Tibial artery (tissue), 4 donors: ENCODE data around the gene WWC1.
"Not testable (repeated sequence)": the region's sequence is repeated elsewhere in the genome, so short reads cannot be mapped to it uniquely, and the experiment has no call there.

ENCODE experiments used
- DNase-seq, 2 donors: peaks; one replicate each; pipeline ENCODE4 v3.0.0-alpha.2; 2019
- H3K27ac ChIP-seq, 2 donors: fragments of 200-600 bp; sonication (generic) in 1 of 2; 1 replicate in 1 of 2; 2 replicates in 1 of 2; pipeline ENCODE4 v1.5.1; 2018 to 2019; ENCODE audit warnings: mild to moderate bottlenecking in 1 of 2
- H3K27me3 ChIP-seq, 2 donors: fragments of 200-600 bp; sonication (generic) in 1 of 2; one replicate each; pipeline versions ENCODE4 v1.5.1 to v1.6.0; 2016 to 2019
- H3K36me3 ChIP-seq, 3 donors: fragments of 200-600 bp; sonication (generic) in 2 of 3; one replicate each; pipeline ENCODE4 v1.5.1; 2016 to 2019; ENCODE audit warnings: mild to moderate bottlenecking in 2 of 3
- H3K4me1 ChIP-seq, 4 donors: fragments of 200-600 bp; sonication (generic) in 2 of 4; 1 replicate in 3 of 4; 2 replicates in 1 of 4; pipeline ENCODE4 v1.5.1; 2016 to 2019
- H3K4me3 ChIP-seq, 2 donors: fragments of 200-600 bp; sonication (generic) in 1 of 2; 1 replicate in 1 of 2; 2 replicates in 1 of 2; pipeline ENCODE4 v1.5.1; 2018 to 2019; ENCODE audit warnings: mild to moderate bottlenecking in 2 of 2
- H3K9me3 ChIP-seq, 3 donors: fragments of 200-600 bp; sonication (generic) in 1 of 3; one replicate each; pipeline ENCODE4 v1.5.1; 2016 to 2019
- CTCF ChIP-seq, 2 experiments: fragments of 200-600 bp in 1 of 2; fragments of 450-650 bp in 1 of 2; IDR thresholded peaks; one replicate each; pipeline ENCODE4 v1.5.1; 2017 to 2019; ENCODE audit warnings: antibody characterized with exemption in 2 of 2, mild to moderate bottlenecking in 1 of 2, moderate library complexity in 1 of 2
- intact Hi-C: fragments of 100-400 bp; cut with DNase I; formaldehyde crosslinking; loops from one replicate; pipeline ENCODE4 v1.15.0; 2023; ENCODE audit warnings: low total_unique reads

Gene WWC1

GRCh38 chr5:168275940-168276339 lies 15.5 kb upstream of the WWC1 start:
- H3K36me3 ChIP-seq, result no peaks in the 10 kb centered on the region
- H3K4me1 ChIP-seq, result no peaks in the 10 kb centered on the region
- DNase-seq, result no peak
- no peak overlapping the region for H3K4me3 ChIP-seq
- intact Hi-C loops, result no loop called here
- H3K27me3 ChIP-seq, result peaks cover 0 to 17% of the 10 kb centered on the region in 2 donors
- H3K27ac ChIP-seq, result no peak overlapping the region
- no peaks in the 10 kb centered on the region for H3K9me3 ChIP-seq
- no peak for TF ChIP-seq CTCF (IDR thresholded peaks at IDR 0.05)

GRCh38 chr5:168282120-168282519 lies 9.3 kb upstream of the WWC1 start:
- Histone ChIP-seq H3K27ac (no peak overlapping the region), H3K4me3 (no peak overlapping the region), H3K27me3 (peaks cover 0 to 23% of the 10 kb centered on the region in 2 donors), H3K9me3 (peaks cover 0 to 33% (median 7%) of the 10 kb centered on the region in 3 donors), H3K36me3 (no peaks in the 10 kb centered on the region), H3K4me1 (no peaks in the 10 kb centered on the region)
- no peak for TF ChIP-seq CTCF (IDR thresholded peaks at IDR 0.05)
- intact Hi-C loops, result no loop called here
- DNase-seq, result no peak

- peaks cover 0 to 33% (median 7%) of the 10 kb centered on the region in 3 donors for H3K9me3 ChIP-seq
- no peak overlapping the region for H3K4me3 ChIP-seq
- no peak for TF ChIP-seq CTCF (IDR thresholded peaks at IDR 0.05)
- H3K27ac ChIP-seq, result no peak overlapping the region
- no peaks in the 10 kb centered on the region for H3K36me3 ChIP-seq
- no peaks in the 10 kb centered on the region for H3K4me1 ChIP-seq
- no peak for DNase-seq
- intact Hi-C loops, result no loop called here
- peaks cover 0 to 26% of the 10 kb centered on the region in 2 donors for H3K27me3 ChIP-seq
Observed at GRCh38 chr5:168284809-168285208, 6.6 kb upstream of the WWC1 start.

- intact Hi-C loops, result no loop called here
- H3K36me3 ChIP-seq, result no peaks in the 10 kb centered on the region
- DNase-seq, result no peak
- peaks cover 0 to 33% (median 7%) of the 10 kb centered on the region in 3 donors for H3K9me3 ChIP-seq
- no peak for TF ChIP-seq CTCF (IDR thresholded peaks at IDR 0.05)
- H3K4me3 ChIP-seq, result no peak overlapping the region
- no peak overlapping the region for H3K27ac ChIP-seq
- peaks cover 0 to 23% of the 10 kb centered on the region in 2 donors for H3K27me3 ChIP-seq
- H3K4me1 ChIP-seq, result no peaks in the 10 kb centered on the region
Observed at GRCh38 chr5:168285696-168286095, 5.7 kb upstream of the WWC1 start.

GRCh38 chr5:168286386-168286785 lies 5.1 kb upstream of the WWC1 start:
- intact Hi-C loops, result no loop called here
- H3K36me3 ChIP-seq, result no peaks in the 10 kb centered on the region
- H3K4me3 ChIP-seq, result no peak overlapping the region
- peaks cover 0 to 29% of the 10 kb centered on the region in 2 donors for H3K27me3 ChIP-seq
- no peak for DNase-seq
- no peak for TF ChIP-seq CTCF (IDR thresholded peaks at IDR 0.05)
- H3K4me1 ChIP-seq, result peaks cover 0 to 4% (median 3%) of the 10 kb centered on the region in 4 donors
- H3K9me3 ChIP-seq, result peaks cover 0 to 33% (median 7%) of the 10 kb centered on the region in 3 donors
- H3K27ac ChIP-seq, result no peak overlapping the region

GRCh38 chr5:168286863-168287262 lies 4.6 kb upstream of the WWC1 start:
- intact Hi-C loops, H3K27ac ChIP-seq, H3K4me3 ChIP-seq, DNase-seq, H3K36me3 ChIP-seq, H3K4me1 ChIP-seq: not testable (repeated sequence)
- H3K27me3 ChIP-seq, result peaks cover 0 to 32% of the 10 kb centered on the region in 2 donors
- peaks cover 0 to 33% (median 7%) of the 10 kb centered on the region in 3 donors for H3K9me3 ChIP-seq
